GM21576 (cell line): ENCODE data around the gene SCIN.
"Not testable (repeated sequence)": the region's sequence is repeated elsewhere in the genome, so short reads cannot be mapped to it uniquely, and the experiment has no call there.

ENCODE experiments used
- ATAC-seq: cut with Tn5 transposase; IDR thresholded peaks from one replicate; pipeline ENCODE4 v1.9.1; 2021; ENCODE audit warnings: mild to moderate bottlenecking, moderate library complexity; ENCODE audit not compliant: unreplicated experiment

SCIN gene

GRCh38 chr7:12686891-12687717, 116.6 kb downstream of the SCIN start, which contains the start of gene ARL4A:
TSS of gene ARL4A (plus strand) at chr7:12687633. CDS start at chr7:12688255, 622 bp downstream.
- ATAC-seq = peak; percentile 78

- no peak for ATAC-seq
These were observed 117.2 kb downstream of the SCIN start for GRCh38 chr7:12687718-12688171.

GRCh38 chr7:12688485-12689170, 118.1 kb downstream of the SCIN start:
- ATAC-seq = not testable (repeated sequence)

- ATAC-seq = no peak
These were observed 118.9 kb downstream of the SCIN start for GRCh38 chr7:12689451-12689850.

- no peak for ATAC-seq
These were observed 119.7 kb downstream of the SCIN start for GRCh38 chr7:12690041-12690878.

- ATAC-seq = not testable (repeated sequence)
These were observed 120.9 kb downstream of the SCIN start for GRCh38 chr7:12691388-12691787.

GRCh38 chr7:12692035-12692434, 121.5 kb downstream of the SCIN start:
- no peak for ATAC-seq

GRCh38 chr7:12692479-12693259, 122.1 kb downstream of the SCIN start:
- no peak for ATAC-seq

GRCh38 chr7:12694817-12695216, 124.3 kb downstream of the SCIN start:
- no peak for ATAC-seq

GRCh38 chr7:12695965-12696364, 125.4 kb downstream of the SCIN start:
- ATAC-seq = no peak

GRCh38 chr7:12699299-12699698, 128.8 kb downstream of the SCIN start:
- ATAC-seq = no peak

- ATAC-seq = no peak
These were observed 130.9 kb downstream of the SCIN start for GRCh38 chr7:12701433-12701832.

- ATAC-seq = no peak
These were observed 133.4 kb downstream of the SCIN start for GRCh38 chr7:12703881-12704280.

GRCh38 chr7:12705878-12706277, 135.4 kb downstream of the SCIN start:
- no peak for ATAC-seq

GRCh38 chr7:12706900-12707536, 136.5 kb downstream of the SCIN start:
- ATAC-seq = no peak

- no peak for ATAC-seq
These were observed 137.8 kb downstream of the SCIN start for GRCh38 chr7:12708314-12708713.
